SK-N-SH (cell line): ENCODE data around the gene VTI1B. TPM values are rescaled to one million over a fixed set of nuclear protein-coding genes. Genes with fewer than 3 reads are reported as not detected.
A peak's percentile ranks its signal among the peaks of the same experiment; 100 is the strongest.

Experiments used
- CTCF ChIA-PET: fragments of 300-600, 350-600 bp; formaldehyde crosslinking; extraction: SDS; loops from one replicate; lab custom pipeline; 2021; lab: Yijun Ruan, JAX
- POLR2A ChIA-PET: fragments of 350-600 bp; sonication (Branson Sonifier 250); formaldehyde crosslinking; extraction: SDS; loops from one replicate; lab custom pipeline; 2020; ENCODE audit warnings: antibody characterized with exemption, inconsistent platforms; lab: Yijun Ruan, JAX
- DNase-seq: peaks from one replicate; pipeline ENCODE4 v3.0.0; 2012
- H2AFZ ChIP-seq: fragments of 200-600 bp; sonication (generic); 2 replicates; pipeline ENCODE4 v1.8.1; 2016; ENCODE audit warnings: antibody characterized with exemption, mild to moderate bottlenecking, low read depth
- H3F3A ChIP-seq: fragments of 200-600 bp; sonication (generic); replicated peaks from 2 replicates; pipeline ENCODE3; 2016; ENCODE audit warnings: antibody characterized with exemption, mild to moderate bottlenecking; ENCODE audit not compliant: insufficient read depth
- H3K27ac ChIP-seq, 2 experiments: fragments of 200-500 bp in 1 of 2; fragments of 200-600 bp in 1 of 2; sonication (Bioruptor generic) in 1 of 2; sonication (generic), shearing (Covaris generic) in 1 of 2; 2 replicates each; pipeline versions ENCODE4 v1.5.1 to v1.6.1; 2014 to 2016; ENCODE audit warnings: low read depth in 2 of 2, inconsistent platforms in 1 of 2, low read length in 1 of 2, mild to moderate bottlenecking in 1 of 2, mixed read lengths in 1 of 2
- H3K27me3 ChIP-seq: fragments of 200-600 bp; sonication (generic), shearing (Covaris generic); 2 replicates; pipeline ENCODE4 v1.6.1; 2016; ENCODE audit warnings: mixed run types; ENCODE audit not compliant: insufficient read depth
- H3K36me3 ChIP-seq, 2 experiments: fragments of 200-500 bp in 1 of 2; fragments of 200-600 bp in 1 of 2; sonication (Bioruptor generic) in 1 of 2; sonication (generic) in 1 of 2; replicated peaks in 1 of 2; 2 replicates each; pipeline versions ENCODE3 to v1.5.1; 2014 to 2016; ENCODE audit warnings: low read length in 1 of 2, mild to moderate bottlenecking in 1 of 2; ENCODE audit not compliant: insufficient read depth in 2 of 2, control insufficient read depth in 1 of 2
- H3K4me1 ChIP-seq, 2 experiments: fragments of 200-500 bp in 1 of 2; fragments of 200-600 bp in 1 of 2; sonication (Bioruptor generic) in 1 of 2; sonication (generic), shearing (Covaris generic) in 1 of 2; 2 replicates each; pipeline versions ENCODE4 v1.5.1 to v1.6.1; 2014 to 2016; ENCODE audit warnings: low read depth in 1 of 2, low read length in 1 of 2, mixed run types in 1 of 2; ENCODE audit not compliant: insufficient read depth in 2 of 2, control insufficient read depth in 1 of 2
- H3K4me2 ChIP-seq: fragments of 200-600 bp; sonication (generic), shearing (Covaris generic); 2 replicates; pipeline ENCODE4 v1.6.1; 2017; ENCODE audit warnings: mixed run types
- H3K4me3 ChIP-seq, 2 experiments: fragments of 200-500 bp in 1 of 2; fragments of 200-600 bp in 1 of 2; sonication (Bioruptor generic) in 1 of 2; sonication (generic), shearing (Covaris generic) in 1 of 2; 2 replicates each; pipeline versions ENCODE4 v1.5.1 to v1.8.1; 2014 to 2016; ENCODE audit warnings: low read depth in 2 of 2, inconsistent platforms in 1 of 2, low read length in 1 of 2, mild to moderate bottlenecking in 1 of 2, mixed read lengths in 1 of 2, moderate library complexity in 1 of 2
- H3K79me2 ChIP-seq: fragments of 200-600 bp; sonication (generic); 2 replicates; pipeline ENCODE4 v1.8.1; 2017; ENCODE audit warnings: mild to moderate bottlenecking; ENCODE audit not compliant: insufficient read depth
- H3K9ac ChIP-seq: fragments of 200-600 bp; sonication (generic); 2 replicates; pipeline ENCODE4 v1.6.1; 2017; ENCODE audit warnings: mixed run types
- H3K9me2 ChIP-seq: fragments of 200-600 bp; sonication (generic); 2 replicates; pipeline ENCODE4 v1.6.1; 2017; ENCODE audit warnings: mixed run types
- H3K9me3 ChIP-seq: fragments of 200-600 bp; sonication (generic); 2 replicates; pipeline ENCODE4 v1.6.1; 2017; ENCODE audit warnings: mixed run types, mild to moderate bottlenecking, moderate library complexity
- H4K20me1 ChIP-seq: fragments of 200-600 bp; sonication (generic); 2 replicates; pipeline ENCODE4 v1.6.1; 2017; ENCODE audit warnings: mild to moderate bottlenecking, mixed run types; ENCODE audit not compliant: insufficient read depth
- ELF1 ChIP-seq: IDR thresholded peaks from 2 replicates; pipeline ENCODE4 v1.4.0; 2012
- FOSL2 ChIP-seq: IDR thresholded peaks from 2 replicates; pipeline ENCODE4 v1.4.0; 2012; ENCODE audit warnings: low read depth, mild to moderate bottlenecking, moderate library complexity, borderline replicate concordance
- FOXJ3 ChIP-seq: sonication (generic); formaldehyde crosslinking; IDR thresholded peaks from 2 replicates; pipeline ENCODE4 v1.5.1; 2020; ENCODE audit warnings: mild to moderate bottlenecking, missing genetic modification reagents
- MXI1 ChIP-seq: IDR thresholded peaks from 2 replicates; pipeline ENCODE4 v1.6.1; 2012; ENCODE audit warnings: mild to moderate bottlenecking, low read depth, low read length, improper control_type of control experiment
- NRF1 ChIP-seq: IDR thresholded peaks from 2 replicates; pipeline ENCODE4 v1.6.1; 2012; ENCODE audit warnings: low read depth, mild to moderate bottlenecking, low read length
- POLR2AphosphoS5 ChIP-seq: IDR thresholded peaks from 2 replicates; pipeline ENCODE4 v1.6.1; 2012; ENCODE audit warnings: low read depth, low read length
- RXRA ChIP-seq: IDR thresholded peaks from 2 replicates; pipeline ENCODE4 v1.4.0; 2012; ENCODE audit warnings: low read depth, mild to moderate bottlenecking, borderline replicate concordance
- SMC3 ChIP-seq: IDR thresholded peaks from 2 replicates; pipeline ENCODE4 v1.6.1; 2012; ENCODE audit warnings: low read depth, low read length, improper control_type of control experiment
- TEAD4 ChIP-seq: IDR thresholded peaks from 2 replicates; pipeline ENCODE4 v1.4.0; 2012; ENCODE audit warnings: mild to moderate bottlenecking, borderline replicate concordance; ENCODE audit not compliant: insufficient read depth
- WGBS: methylation state at CpG from one replicate; pipeline ENCODE4 v1.1.6; 2017; ENCODE audit warnings: low lambda C conversion rate; 5-methylcytosine and 5-hydroxymethylcytosine counted together
- polyA plus RNA-seq, 3 experiments: library from polyadenylated mRNA; depleted of rRNA; stranded (reverse); fragments of >200 nt; gene quantifications; 2 replicates each; pipeline ENCODE4 v1.2.3, GENCODE V29; 2012
- TF ChIP-seq, protein P1 (sequence below): IDR thresholded peaks from 2 replicates; pipeline ENCODE4; 2012
- TF ChIP-seq, protein P2 (sequence below): IDR thresholded peaks from 2 replicates; pipeline ENCODE4 v1.6.1; 2012; ENCODE audit warnings: mild to moderate bottlenecking, low read depth, low read length, moderate library complexity

Gene VTI1B
- polyA plus RNA-seq, 1 of the 3 experiments (the other 2 are of a cell fraction), result 59.2 TPM

DNA sequence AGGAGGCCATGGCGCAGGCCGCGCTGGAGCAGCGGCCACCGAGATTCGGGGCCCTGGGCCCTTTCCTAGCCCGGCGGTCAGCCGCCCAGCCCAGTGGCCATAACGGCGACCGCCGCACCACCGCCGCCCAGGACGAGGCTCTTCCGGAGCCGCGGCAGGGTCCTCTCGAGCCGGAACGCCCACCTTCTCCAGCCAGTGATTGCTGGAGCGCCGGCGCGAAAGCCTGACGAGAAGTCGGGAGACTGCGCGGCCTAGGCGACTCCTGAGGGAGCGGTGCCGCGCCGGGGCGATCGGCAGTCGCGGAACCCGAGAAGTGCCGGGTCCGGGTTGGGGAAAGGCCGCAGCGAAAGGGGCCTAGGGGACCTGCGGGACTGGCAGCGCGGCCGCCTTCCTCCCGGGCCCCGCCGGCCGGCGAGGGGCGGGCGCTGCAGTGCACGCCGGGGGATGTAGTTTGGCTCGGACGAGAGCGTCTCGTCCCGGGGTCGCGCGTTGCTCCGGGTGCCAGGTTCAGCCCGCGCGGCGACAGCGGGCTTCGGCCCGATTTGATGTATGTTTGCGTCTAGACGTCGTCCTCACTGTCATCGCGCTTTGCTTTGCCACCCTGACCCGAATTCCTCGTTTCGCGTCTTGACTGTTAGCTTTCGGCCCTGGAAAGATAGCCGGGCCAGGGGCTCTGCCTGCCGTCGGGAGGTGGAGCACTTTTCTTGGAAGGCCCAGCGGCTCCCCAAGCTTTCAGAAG is at the start of gene VTI1B (continued):
- TF ChIP-seq, protein P1, sequence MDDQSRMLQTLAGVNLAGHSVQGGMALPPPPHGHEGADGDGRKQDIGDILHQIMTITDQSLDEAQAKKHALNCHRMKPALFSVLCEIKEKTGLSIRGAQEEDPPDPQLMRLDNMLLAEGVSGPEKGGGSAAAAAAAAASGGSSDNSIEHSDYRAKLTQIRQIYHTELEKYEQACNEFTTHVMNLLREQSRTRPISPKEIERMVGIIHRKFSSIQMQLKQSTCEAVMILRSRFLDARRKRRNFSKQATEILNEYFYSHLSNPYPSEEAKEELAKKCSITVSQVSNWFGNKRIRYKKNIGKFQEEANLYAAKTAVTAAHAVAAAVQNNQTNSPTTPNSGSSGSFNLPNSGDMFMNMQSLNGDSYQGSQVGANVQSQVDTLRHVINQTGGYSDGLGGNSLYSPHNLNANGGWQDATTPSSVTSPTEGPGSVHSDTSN, result no peak
- TF ChIP-seq ELF1 (peak; percentile 72), NRF1 (no peak), RXRA (no peak), POLR2AphosphoS5 (peak; percentile 67), FOXJ3 (no peak), SMC3 (no peak; the same call in 1 of the 2 replicates)
- TF ChIP-seq, protein P2, sequence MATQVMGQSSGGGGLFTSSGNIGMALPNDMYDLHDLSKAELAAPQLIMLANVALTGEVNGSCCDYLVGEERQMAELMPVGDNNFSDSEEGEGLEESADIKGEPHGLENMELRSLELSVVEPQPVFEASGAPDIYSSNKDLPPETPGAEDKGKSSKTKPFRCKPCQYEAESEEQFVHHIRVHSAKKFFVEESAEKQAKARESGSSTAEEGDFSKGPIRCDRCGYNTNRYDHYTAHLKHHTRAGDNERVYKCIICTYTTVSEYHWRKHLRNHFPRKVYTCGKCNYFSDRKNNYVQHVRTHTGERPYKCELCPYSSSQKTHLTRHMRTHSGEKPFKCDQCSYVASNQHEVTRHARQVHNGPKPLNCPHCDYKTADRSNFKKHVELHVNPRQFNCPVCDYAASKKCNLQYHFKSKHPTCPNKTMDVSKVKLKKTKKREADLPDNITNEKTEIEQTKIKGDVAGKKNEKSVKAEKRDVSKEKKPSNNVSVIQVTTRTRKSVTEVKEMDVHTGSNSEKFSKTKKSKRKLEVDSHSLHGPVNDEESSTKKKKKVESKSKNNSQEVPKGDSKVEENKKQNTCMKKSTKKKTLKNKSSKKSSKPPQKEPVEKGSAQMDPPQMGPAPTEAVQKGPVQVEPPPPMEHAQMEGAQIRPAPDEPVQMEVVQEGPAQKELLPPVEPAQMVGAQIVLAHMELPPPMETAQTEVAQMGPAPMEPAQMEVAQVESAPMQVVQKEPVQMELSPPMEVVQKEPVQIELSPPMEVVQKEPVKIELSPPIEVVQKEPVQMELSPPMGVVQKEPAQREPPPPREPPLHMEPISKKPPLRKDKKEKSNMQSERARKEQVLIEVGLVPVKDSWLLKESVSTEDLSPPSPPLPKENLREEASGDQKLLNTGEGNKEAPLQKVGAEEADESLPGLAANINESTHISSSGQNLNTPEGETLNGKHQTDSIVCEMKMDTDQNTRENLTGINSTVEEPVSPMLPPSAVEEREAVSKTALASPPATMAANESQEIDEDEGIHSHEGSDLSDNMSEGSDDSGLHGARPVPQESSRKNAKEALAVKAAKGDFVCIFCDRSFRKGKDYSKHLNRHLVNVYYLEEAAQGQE, result no peak

DNA sequence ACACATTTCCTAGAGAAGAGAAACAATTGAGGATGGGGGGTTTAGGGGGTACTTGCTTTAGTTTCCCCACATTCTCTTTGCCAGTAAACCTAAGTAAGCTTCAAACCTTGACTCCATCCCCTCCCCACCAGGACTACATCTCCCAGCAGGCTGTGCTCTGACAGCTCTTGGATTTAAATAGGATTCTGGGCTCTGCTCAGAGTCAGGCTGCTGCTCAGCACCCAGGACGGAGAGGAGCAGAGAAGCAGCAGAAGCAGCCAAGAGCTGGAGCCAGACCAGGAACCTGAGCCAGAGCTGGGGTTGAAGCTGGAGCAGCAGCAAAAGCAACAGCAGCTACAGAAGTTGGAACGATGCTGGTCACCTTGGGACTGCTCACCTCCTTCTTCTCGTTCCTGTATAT is 47.9 kb upstream of the VTI1B start:
- peak; percentile 58 for DNase-seq
- no peaks in the 10 kb centered on the region for H3K9me3 ChIP-seq
- no peak overlapping the region for H3K9ac ChIP-seq
- H3K27ac ChIP-seq, result no peak overlapping the region
- no peaks in the 10 kb centered on the region for H3K9me2 ChIP-seq
- ChIA-PET POLR2A (no interaction called here), CTCF (interaction anchor here (0.9 to 2.8 kb wide), 6 partner anchors 8 to 138 kb away, joined by 3 to 15 read pairs (median 3); no protein-coding TSS in a partner anchor)
- WGBS, result 39% methylated on average over 3 of the region's 3 CpGs
- peaks cover 18% of the 10 kb centered on the region for H3K27me3 ChIP-seq
- H2AFZ ChIP-seq, result no peak overlapping the region
- H4K20me1 ChIP-seq, result no peaks in the 10 kb centered on the region
- 0 out of 2 replicates have a peak overlapping the region, but pooled peaks have one; percentile 34 for H3K4me2 ChIP-seq
- H3K4me3 ChIP-seq, result peak overlapping the region in 1 of 2 experiments; percentile 2; a peak in 1 of 4 replicates
- H3K36me3 ChIP-seq, result no peaks in the 10 kb centered on the region
- H3F3A ChIP-seq, result no peaks in the 10 kb centered on the region
- TF ChIP-seq MXI1 (peak; percentile 35; the same call in 1 of the 2 replicates), TEAD4 (no peak), FOSL2 (no peak)
- TF ChIP-seq, all 33 proteins: peak for 1
- Histone ChIP-seq H3K4me1 (peaks cover 0 to 8% of the 10 kb centered on the region in 2 experiments; a peak in 1 of 4 replicates), H3K79me2 (no peaks in the 10 kb centered on the region)
